ENCODE results near the gene PSMA7. TPM values are rescaled to one million over a fixed set of nuclear protein-coding genes. Genes with fewer than 3 reads are reported as not detected.
A peak's percentile ranks its signal among the peaks of the same experiment; 100 is the strongest.

PSMA7 gene
- total RNA-seq, 1 donor from 2014 or later, result 209 TPM

- Histone ChIP-seq H3K27ac (peak overlapping the region; percentile 12), H3K4me1 (peaks cover 22% of the 10 kb centered on the region), H3K27me3 (no peaks in the 10 kb centered on the region), H3K9me3 (no peaks in the 10 kb centered on the region), H3K36me3 (peaks cover 19% of the 10 kb centered on the region), H3K4me3 (no peak overlapping the region)
- DNase-seq (no peak), ATAC-seq (no peak)
- no peak for TF ChIP-seq CTCF (IDR thresholded peaks at IDR 0.05)
- intact Hi-C loops (cut with DNase I), result no loop called here
Observed at GRCh38 chr20:62186887-62187866, 44.0 kb upstream of the PSMA7 start.

GRCh38 chr20:62186096-62186426 lies 42.9 kb upstream of the PSMA7 start:
- intact Hi-C loops (cut with DNase I), result no loop called here
- Histone ChIP-seq H3K27ac (no peak overlapping the region), H3K36me3 (peaks cover 19% of the 10 kb centered on the region), H3K4me1 (peaks cover 25% of the 10 kb centered on the region), H3K4me3 (no peak overlapping the region), H3K27me3 (no peaks in the 10 kb centered on the region), H3K9me3 (no peaks in the 10 kb centered on the region)
- DNase-seq (no peak), ATAC-seq (no peak)
- no peak for TF ChIP-seq CTCF (IDR thresholded peaks at IDR 0.05)

GRCh38 chr20:62183426-62184142 lies 40.4 kb upstream of the PSMA7 start:
- H3K4me3 ChIP-seq, result peak overlapping the region; percentile 94
- ATAC-seq (no peak), DNase-seq (no peak)
- peaks cover 25% of the 10 kb centered on the region for H3K4me1 ChIP-seq
- no peaks in the 10 kb centered on the region for H3K27me3 ChIP-seq
- intact Hi-C loops (cut with DNase I), result no loop called here
- TF ChIP-seq CTCF (IDR thresholded peaks at IDR 0.05), result no peak
- H3K27ac ChIP-seq, result peak overlapping the region; percentile 97
- H3K9me3 ChIP-seq, result no peaks in the 10 kb centered on the region
- peaks cover 4% of the 10 kb centered on the region for H3K36me3 ChIP-seq

GRCh38 chr20:62182469-62183425 lies 39.6 kb upstream of the PSMA7 start, which contains the start of gene MTG2:
TSS of gene MTG2 (plus strand) at chr20:62183028. CDS start at chr20:62193421, 10,393 bp downstream.
- Histone ChIP-seq H3K36me3 (peaks cover 4% of the 10 kb centered on the region), H3K27ac (peak within 1 kb of the TSS; percentile 97), H3K4me3 (peak within 1 kb of the TSS; percentile 94), H3K9me3 (no peaks in the 10 kb centered on the region), H3K27me3 (no peaks in the 10 kb centered on the region), H3K4me1 (peaks cover 23% of the 10 kb centered on the region)
- intact Hi-C loops (cut with DNase I), result no loop called here
- DNase-seq, result peak; percentile 98
- ATAC-seq, result peak; percentile 98
- no peak for TF ChIP-seq CTCF (IDR thresholded peaks at IDR 0.05)

- peaks cover 14% of the 10 kb centered on the region for H3K4me1 ChIP-seq
- TF ChIP-seq CTCF (IDR thresholded peaks at IDR 0.05), result no peak
- peak overlapping the region; percentile 97 for H3K27ac ChIP-seq
- ATAC-seq (no peak), DNase-seq (no peak)
- no peaks in the 10 kb centered on the region for H3K9me3 ChIP-seq
- no peaks in the 10 kb centered on the region for H3K27me3 ChIP-seq
- peak overlapping the region; percentile 94 for H3K4me3 ChIP-seq
- H3K36me3 ChIP-seq, result peaks cover 5% of the 10 kb centered on the region
- intact Hi-C loops (cut with DNase I), result no loop called here
Observed at GRCh38 chr20:62181808-62182207, 38.6 kb upstream of the PSMA7 start.

Data from upper lobe of right lung (tissue), 1 donor.